Activated B cell treated with CpG ODN at 0.5 μM for 24 hours (primary cell): ENCODE data around the gene DSCAM. TPM values are rescaled to one million over a fixed set of nuclear protein-coding genes. Genes with fewer than 3 reads are reported as not detected.

ENCODE experiments used
- ATAC-seq: fragments of 200-7000 bp; cut with Tn5 transposase; one replicate; pipeline ENCODE4 v1.10.0; 2021; ENCODE audit warnings: low read depth, mild to moderate bottlenecking, moderate library complexity
- CTCF ChIA-PET: fragments of 350-600 bp; sonication (Branson Sonifier 250); formaldehyde crosslinking; loops from one replicate; lab custom pipeline; 2021; ENCODE audit warnings: antibody characterized with exemption; lab: Charles Lee
- POLR2A ChIA-PET: fragments of 350-600 bp; sonication (Branson Sonifier 250); formaldehyde crosslinking; loops from one replicate; lab custom pipeline; 2021; ENCODE audit warnings: antibody characterized with exemption; lab: Charles Lee
- DNase-seq: peaks from one replicate; pipeline ENCODE4 v3.0.0; 2022
- H3K27ac Mint-ChIP-seq: one replicate; pipeline ENCODE4 v1.8.0; 2020; ENCODE audit warnings: mixed read lengths
- H3K27me3 Mint-ChIP-seq: one replicate; pipeline ENCODE4 v1.8.0; 2021; ENCODE audit warnings: mixed read lengths
- H3K36me3 Mint-ChIP-seq: one replicate; pipeline ENCODE4 v1.8.0; 2021; ENCODE audit warnings: low read depth, mixed read lengths
- H3K4me1 Mint-ChIP-seq: one replicate; pipeline ENCODE4 v1.8.0; 2021; ENCODE audit warnings: mixed read lengths
- H3K4me3 Mint-ChIP-seq: one replicate; pipeline ENCODE4 v1.8.0; 2020; ENCODE audit warnings: mild to moderate bottlenecking, mixed read lengths
- H3K9me3 Mint-ChIP-seq: one replicate; pipeline ENCODE4 v1.8.0; 2020; ENCODE audit warnings: mixed read lengths
- intact Hi-C: fragments of 100-400 bp; cut with micrococcal nuclease; formaldehyde crosslinking; loops from one replicate; pipeline ENCODE4 v1.15.1; 2024
- total RNA-seq: library from RNA; stranded (reverse); gene quantifications from 2 replicates; pipeline ENCODE4 v1.2.3, GENCODE V29; 2022
- TF ChIP-seq, protein P1 (sequence below): fragments of 200-600 bp; IDR thresholded peaks from one replicate; pipeline ENCODE4 v1.8.0; 2022; ENCODE audit warnings: antibody characterized with exemption, mild to moderate bottlenecking

Gene DSCAM
- total RNA-seq, 1 donor from 2014 or later = not detected

DNA sequence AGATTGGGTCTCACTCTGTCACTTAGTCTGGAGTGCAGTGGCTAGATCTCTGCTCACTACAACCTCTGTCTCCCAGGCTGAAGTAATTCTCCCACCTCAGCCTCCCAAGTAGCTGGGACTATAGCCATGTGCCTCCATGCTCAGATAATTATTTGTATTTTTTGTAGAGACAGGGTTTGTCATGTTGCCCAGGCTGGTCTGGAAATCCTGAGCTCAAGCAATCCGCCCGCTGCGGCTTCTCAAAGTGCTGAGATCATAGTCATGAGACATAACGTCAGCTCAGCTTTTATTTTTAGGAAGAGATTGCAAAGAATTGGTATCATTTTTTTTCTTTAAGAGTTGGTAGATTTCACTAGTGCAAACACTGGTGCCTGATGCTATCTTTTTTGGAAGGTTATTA is 244.9 kb downstream of the DSCAM start:
- TF ChIP-seq, protein P1, sequence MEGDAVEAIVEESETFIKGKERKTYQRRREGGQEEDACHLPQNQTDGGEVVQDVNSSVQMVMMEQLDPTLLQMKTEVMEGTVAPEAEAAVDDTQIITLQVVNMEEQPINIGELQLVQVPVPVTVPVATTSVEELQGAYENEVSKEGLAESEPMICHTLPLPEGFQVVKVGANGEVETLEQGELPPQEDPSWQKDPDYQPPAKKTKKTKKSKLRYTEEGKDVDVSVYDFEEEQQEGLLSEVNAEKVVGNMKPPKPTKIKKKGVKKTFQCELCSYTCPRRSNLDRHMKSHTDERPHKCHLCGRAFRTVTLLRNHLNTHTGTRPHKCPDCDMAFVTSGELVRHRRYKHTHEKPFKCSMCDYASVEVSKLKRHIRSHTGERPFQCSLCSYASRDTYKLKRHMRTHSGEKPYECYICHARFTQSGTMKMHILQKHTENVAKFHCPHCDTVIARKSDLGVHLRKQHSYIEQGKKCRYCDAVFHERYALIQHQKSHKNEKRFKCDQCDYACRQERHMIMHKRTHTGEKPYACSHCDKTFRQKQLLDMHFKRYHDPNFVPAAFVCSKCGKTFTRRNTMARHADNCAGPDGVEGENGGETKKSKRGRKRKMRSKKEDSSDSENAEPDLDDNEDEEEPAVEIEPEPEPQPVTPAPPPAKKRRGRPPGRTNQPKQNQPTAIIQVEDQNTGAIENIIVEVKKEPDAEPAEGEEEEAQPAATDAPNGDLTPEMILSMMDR = no peak
- Mint-ChIP-seq H3K27me3 (no peaks in the 10 kb centered on the region), H3K4me1 (no peaks in the 10 kb centered on the region), H3K27ac (no peak overlapping the region), H3K4me3 (no peak overlapping the region), H3K9me3 (peaks cover 5% of the 10 kb centered on the region), H3K36me3 (no peaks in the 10 kb centered on the region)
- POLR2A ChIA-PET = no interaction called here
- DNase-seq (no peak), ATAC-seq (no peak)
- CTCF ChIA-PET = no interaction called here
- intact Hi-C loops = no loop called here

DNA sequence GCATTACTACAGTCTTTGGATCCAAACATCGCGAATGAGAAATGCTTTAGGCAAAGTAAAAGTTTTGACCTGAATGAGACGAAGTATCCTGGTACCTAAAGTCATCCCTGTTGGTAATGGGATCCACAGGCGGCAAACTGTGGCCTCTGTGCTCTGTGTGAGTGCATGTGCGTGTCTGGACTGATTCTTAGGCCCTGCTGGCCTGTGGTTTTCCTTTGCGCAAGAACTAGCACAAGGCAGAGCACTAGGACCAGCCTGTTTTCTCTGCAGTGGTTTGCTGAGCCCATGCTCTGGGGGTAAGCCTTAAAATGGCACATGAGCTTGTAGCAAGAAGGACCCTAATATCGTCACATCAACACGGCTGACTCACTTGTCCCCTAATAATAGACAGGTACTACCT is 251.2 kb downstream of the DSCAM start:
- no peak overlapping the region for H3K27ac Mint-ChIP-seq
- ATAC-seq (no peak), DNase-seq (no peak)
- intact Hi-C loops = no loop called here
- H3K36me3 Mint-ChIP-seq = no peaks in the 10 kb centered on the region
- no peaks in the 10 kb centered on the region for H3K9me3 Mint-ChIP-seq
- TF ChIP-seq, protein P1 = no peak
- POLR2A ChIA-PET = no interaction called here
- CTCF ChIA-PET = no interaction called here
- no peaks in the 10 kb centered on the region for H3K4me1 Mint-ChIP-seq
- no peak overlapping the region for H3K4me3 Mint-ChIP-seq
- no peaks in the 10 kb centered on the region for H3K27me3 Mint-ChIP-seq

DNA sequence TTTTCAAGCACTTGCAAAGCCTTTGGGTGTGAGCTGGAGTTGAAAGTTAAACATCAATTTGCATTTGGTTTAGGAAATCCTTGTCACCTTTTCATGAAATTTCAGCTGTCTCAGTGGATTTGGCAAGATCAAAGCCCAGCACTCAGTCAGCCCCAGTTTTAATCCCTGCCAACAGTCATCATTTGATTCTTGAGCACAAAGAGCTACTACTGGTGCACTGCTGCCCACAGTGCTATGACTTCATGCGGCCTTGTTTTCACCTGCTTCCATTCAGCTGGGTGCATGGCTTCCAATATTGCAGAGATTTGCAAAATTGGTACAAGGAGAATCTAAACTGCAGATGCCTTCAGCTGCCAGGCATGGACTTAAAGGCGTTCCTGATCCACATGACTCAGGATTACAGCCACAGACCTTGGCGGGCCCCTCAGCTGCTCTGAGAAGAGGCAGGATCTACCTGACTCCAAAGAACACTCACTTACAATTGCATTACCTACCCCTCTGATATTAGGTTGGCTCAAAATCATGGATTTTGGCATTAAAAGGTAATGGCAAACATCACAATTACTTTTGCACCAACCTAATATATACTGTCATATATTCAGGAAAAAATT is 259.1 kb downstream of the DSCAM start:
- H3K27me3 Mint-ChIP-seq = no peaks in the 10 kb centered on the region
- no peaks in the 10 kb centered on the region for H3K36me3 Mint-ChIP-seq
- ChIA-PET POLR2A (no interaction called here), CTCF (no interaction called here)
- ATAC-seq = no peak
- no peak overlapping the region for H3K27ac Mint-ChIP-seq
- DNase-seq = no peak
- TF ChIP-seq, protein P1 = no peak
- H3K4me3 Mint-ChIP-seq = no peak overlapping the region
- H3K4me1 Mint-ChIP-seq = no peaks in the 10 kb centered on the region
- H3K9me3 Mint-ChIP-seq = peaks cover 8% of the 10 kb centered on the region
- intact Hi-C loops = no loop called here

DNA sequence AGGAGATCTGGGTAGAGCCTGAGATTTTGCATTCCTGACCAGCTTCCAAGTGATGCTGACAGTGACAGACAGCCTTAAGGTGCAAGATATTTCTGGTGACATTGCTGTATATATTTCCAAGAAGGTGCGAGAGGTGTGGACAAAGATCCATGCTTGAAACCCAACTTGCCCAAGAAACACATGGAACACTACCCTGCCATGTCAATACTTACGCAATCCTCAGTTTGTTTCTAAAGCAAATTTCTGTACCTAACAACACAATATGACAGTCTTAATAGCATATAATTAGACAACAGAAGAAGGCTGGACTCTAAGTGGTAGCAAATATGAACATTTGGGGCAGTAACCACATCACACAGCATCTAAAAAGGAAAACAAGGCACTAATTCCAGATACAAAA is 260.4 kb downstream of the DSCAM start:
- DNase-seq (no peak), ATAC-seq (no peak)
- ChIA-PET POLR2A (no interaction called here), CTCF (no interaction called here)
- Mint-ChIP-seq H3K4me3 (no peak overlapping the region), H3K36me3 (no peaks in the 10 kb centered on the region), H3K9me3 (peaks cover 8% of the 10 kb centered on the region), H3K27ac (no peak overlapping the region), H3K4me1 (no peaks in the 10 kb centered on the region), H3K27me3 (no peaks in the 10 kb centered on the region)
- intact Hi-C loops = no loop called here
- TF ChIP-seq, protein P1 = no peak

DNA sequence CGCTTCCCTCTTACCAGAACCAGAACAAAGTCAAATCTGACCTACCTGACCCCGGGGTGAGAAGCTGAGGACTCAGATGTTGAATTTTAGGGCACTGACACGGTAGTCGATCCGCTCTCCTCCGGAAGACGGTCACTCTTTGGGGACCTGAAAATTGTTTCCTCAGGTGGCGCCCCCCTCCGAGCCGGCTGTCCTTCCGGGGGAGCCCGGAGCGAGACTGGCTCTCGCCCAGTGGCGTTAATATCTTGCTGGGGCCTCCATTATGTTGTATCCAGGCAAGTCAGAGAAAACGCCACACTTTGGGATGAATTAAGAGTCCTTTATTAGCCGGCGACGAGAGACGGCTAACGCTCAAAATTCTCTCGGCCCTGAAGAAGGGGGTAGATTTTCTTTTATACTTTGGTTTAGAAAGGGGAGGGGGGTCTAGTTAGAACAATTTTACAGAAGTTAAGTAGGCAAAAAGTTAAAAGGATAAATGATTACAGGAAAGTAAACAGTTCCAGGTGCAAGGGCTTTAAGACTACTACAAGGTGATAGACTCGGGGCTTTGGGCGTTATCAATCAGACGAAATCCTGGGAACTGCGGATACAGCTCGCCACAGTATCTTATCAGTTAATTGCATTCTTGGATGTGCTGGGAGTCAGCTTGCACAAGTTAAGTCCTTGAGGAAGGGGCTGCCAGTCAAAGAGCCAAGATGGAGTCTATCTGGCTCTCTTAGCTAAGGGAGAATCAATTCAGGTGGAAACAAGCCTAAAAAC is 269.5 kb downstream of the DSCAM start:
- Mint-ChIP-seq H3K4me1 (no peaks in the 10 kb centered on the region), H3K36me3 (no peaks in the 10 kb centered on the region), H3K9me3 (peaks cover 6% of the 10 kb centered on the region), H3K4me3 (no peak overlapping the region), H3K27me3 (no peaks in the 10 kb centered on the region), H3K27ac (no peak overlapping the region)
- TF ChIP-seq, protein P1 = no peak
- ATAC-seq (no peak), DNase-seq (no peak)
- intact Hi-C loops = no loop called here
- ChIA-PET POLR2A (no interaction called here), CTCF (no interaction called here)
